ENCODE measurements around the gene RRAGC.

RRAGC gene, protein sequence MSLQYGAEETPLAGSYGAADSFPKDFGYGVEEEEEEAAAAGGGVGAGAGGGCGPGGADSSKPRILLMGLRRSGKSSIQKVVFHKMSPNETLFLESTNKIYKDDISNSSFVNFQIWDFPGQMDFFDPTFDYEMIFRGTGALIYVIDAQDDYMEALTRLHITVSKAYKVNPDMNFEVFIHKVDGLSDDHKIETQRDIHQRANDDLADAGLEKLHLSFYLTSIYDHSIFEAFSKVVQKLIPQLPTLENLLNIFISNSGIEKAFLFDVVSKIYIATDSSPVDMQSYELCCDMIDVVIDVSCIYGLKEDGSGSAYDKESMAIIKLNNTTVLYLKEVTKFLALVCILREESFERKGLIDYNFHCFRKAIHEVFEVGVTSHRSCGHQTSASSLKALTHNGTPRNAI
- long read RNA-seq, donor 1, transcript RRAGC-201 (7 exons, 2,732 nt): major isoform, 10 of 10 reads
- long read RNA-seq, donor 1, partial matches to known transcripts: 0 of 10 reads
- long read RNA-seq, donor 1, other reads (novel, unspliced or antisense): 0 of 10 reads
- long read RNA-seq, donor 2, transcript RRAGC-201 (7 exons, 2,732 nt): major isoform, 6 of 6 reads
- long read RNA-seq, donor 2, partial matches to known transcripts: 0 of 6 reads
- long read RNA-seq, donor 2, other reads (novel, unspliced or antisense): 0 of 6 reads
- long read RNA-seq, donor 3, transcript RRAGC-201 (7 exons, 2,732 nt): major isoform, 5 of 9 reads
- long read RNA-seq, donor 3, partial matches to known transcripts: 0 of 9 reads
- long read RNA-seq, donor 3, other reads (novel, unspliced or antisense): 0 of 9 reads
- long read RNA-seq, donor 4, transcript RRAGC-201 (7 exons, 2,732 nt): major isoform, 7 of 7 reads
- long read RNA-seq, donor 4, partial matches to known transcripts: 0 of 7 reads
- long read RNA-seq, donor 4, other reads (novel, unspliced or antisense): 0 of 7 reads
- long read RNA-seq, donor 5, transcript RRAGC-201 (7 exons, 2,732 nt): major isoform, 12 of 12 reads
- long read RNA-seq, donor 5, partial matches to known transcripts: 0 of 12 reads
- long read RNA-seq, donor 5, other reads (novel, unspliced or antisense): 0 of 12 reads
- long read RNA-seq, donor 6, transcript RRAGC-201 (7 exons, 2,732 nt): major isoform, 13 of 23 reads
- long read RNA-seq, donor 6, partial matches to known transcripts: 6 of 23 reads
- long read RNA-seq, donor 6, other reads (novel, unspliced or antisense): 0 of 23 reads
- long read RNA-seq, donor 7, transcript RRAGC-201 (7 exons, 2,732 nt): major isoform, 17 of 49 reads
- long read RNA-seq, donor 7, partial matches to known transcripts: 30 of 49 reads
- long read RNA-seq, donor 7, other reads (novel, unspliced or antisense): 0 of 49 reads
- long read RNA-seq, donor 8, transcript RRAGC-201 (7 exons, 2,732 nt): major isoform, 17 of 17 reads
- long read RNA-seq, donor 8, partial matches to known transcripts: 0 of 17 reads
- long read RNA-seq, donor 8, other reads (novel, unspliced or antisense): 0 of 17 reads

DNA sequence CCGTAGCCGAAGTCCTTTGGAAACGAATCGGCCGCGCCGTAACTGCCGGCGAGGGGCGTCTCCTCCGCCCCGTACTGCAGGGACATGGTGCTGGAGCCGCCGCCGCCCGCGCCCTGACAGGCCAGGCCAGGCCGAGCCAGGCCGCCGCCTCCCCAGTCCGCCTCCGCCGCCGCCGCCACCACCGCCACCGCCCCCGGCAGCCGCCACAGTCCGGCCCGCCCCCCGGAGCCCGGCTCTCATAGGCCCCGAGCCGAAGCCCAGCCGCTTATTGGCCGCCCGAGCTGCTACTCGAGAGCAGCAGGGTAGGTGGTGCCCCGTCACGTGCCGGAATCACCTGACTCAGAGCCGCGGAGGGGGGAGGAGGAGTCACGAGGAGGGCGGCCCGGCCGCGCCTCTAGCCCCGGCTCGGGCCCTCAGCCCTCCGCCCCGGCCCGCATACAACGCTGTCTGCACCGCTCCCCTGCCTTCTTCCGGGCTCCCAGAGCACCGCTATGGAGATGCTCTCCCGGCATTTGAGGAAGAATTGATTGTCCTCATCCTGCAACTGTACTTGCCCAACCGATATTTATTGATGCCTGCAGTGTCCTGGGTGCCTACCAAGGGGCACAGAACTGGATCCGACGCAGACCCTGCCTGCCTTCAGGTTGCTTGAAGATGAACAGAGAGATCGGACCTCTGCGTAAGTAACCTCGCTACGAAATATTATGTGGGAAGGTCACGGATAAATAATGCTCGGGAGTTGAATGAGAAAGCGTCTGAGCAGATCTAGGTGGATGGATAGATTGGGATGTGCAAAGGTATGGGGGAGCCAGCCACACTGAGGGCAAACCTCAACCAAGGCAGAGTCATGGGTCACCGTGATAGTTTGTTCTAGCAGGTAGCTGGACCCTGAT is at the start of gene RRAGC:
RRAGC (minus strand) TSS at position 212 of the 893 bp plus-strand sequence; CDS start at position 86, 126 bp downstream.
- DNase-seq: peak; percentile 83

DNA sequence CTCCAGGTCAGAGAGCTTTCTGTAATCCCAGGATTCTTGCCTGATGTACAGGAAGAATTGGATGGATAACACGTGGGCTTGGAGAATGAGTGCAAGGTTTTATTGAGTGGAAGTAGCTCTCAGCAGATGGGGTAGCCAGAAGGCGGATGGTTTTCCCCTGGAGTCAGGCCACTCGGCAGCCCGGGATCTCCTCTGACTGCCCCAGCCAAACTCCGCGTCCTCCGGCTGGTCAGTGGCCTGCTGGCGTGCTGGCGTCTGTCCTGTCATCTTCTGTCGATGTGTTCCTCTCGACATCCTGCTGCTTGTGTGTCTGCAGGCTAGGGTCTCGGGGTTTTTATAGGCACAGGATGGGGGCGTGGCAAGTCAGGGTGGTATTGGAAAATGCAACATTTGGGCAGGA is 49.2 kb upstream of the RRAGC start:
- DNase-seq: no peak

DNA sequence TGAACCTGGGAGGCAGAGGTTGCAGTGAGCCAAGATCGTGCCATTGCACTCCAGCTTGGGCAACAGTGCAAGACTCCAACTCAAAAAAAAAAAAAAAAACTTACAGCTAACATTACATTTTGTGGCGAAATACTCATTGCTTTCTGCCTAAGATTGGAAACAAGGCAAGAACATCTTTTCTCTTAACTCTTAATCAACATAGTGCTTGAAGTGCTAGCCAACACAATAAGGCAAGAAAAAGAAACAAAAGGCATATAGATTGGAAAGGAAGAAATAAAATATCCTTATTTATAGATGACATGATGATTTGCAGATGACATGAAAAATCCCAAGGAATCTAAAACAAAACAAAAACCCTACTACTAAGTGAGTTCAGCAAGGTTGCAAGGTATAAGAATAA is 46.4 kb upstream of the RRAGC start:
- DNase-seq: no peak

DNA sequence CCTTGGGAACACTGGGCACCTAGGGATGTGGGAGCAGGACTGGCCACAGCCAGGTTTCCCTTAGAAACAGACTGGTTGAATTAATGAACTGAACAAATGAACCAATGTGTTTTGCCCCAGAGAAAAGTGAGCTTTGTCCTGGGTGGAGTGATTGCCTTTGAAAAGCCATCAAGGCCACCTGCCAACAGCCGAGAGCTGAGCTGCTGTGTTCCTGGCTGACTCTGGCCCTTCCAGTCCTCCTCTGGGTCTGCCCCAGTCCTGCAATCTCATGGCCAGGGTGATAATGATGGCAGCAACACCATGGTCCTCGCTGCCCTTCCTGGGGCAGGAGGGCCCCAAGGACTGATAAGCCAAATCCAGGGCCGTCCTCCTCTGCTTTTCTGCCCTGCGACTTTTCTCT is 40.0 kb upstream of the RRAGC start:
- DNase-seq: no peak

DNA sequence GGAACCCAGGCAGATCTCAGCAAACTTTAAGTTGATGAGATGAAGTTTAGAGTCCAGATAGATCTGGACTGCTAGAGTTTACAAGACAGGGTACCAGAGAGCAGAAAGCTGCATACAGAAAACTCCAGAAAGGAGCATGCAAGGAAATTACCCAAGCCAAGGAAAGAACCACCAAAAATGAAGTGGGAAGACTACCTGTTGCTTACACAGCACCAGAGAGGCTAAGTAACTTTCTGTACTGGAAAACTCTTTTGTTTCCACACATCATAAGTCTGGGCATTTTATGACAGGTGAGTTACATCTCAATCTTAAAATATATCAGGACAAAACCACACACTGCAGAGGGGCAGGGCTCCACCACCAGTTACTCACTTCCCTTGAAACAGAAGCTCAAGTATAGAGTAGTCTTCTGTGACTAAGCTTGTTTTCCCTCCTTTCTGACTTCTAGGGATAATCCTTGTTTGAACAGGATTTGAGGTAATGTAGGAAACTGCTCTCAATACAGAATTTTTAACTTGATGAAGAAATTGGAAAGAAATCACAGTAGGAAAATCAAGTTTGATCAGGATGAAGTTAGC is 39.2 kb upstream of the RRAGC start:
- no peak for DNase-seq

- DNase-seq: no peak
These were observed 36.6 kb upstream of the RRAGC start for GRCh38 chr1:38896169-38896568.

DNA sequence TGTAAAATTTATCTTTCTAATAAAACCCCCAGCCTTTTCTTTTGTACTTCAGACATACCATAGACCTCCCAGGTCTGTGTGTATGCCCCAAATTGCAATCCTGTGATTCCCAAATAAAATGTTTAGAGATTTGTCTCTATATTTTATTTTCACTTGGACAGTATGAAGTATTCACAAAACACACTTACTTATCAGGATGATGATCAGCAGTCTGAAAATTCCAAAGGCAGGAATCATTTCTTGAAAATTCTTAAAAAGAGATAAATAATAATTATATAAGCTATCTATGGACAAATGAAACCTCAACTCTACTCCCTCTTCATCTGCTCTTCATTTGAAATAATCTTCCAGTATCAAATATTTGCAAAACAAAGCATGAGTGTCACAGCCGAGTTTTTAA is 33.4 kb upstream of the RRAGC start:
- no peak for DNase-seq

DNA sequence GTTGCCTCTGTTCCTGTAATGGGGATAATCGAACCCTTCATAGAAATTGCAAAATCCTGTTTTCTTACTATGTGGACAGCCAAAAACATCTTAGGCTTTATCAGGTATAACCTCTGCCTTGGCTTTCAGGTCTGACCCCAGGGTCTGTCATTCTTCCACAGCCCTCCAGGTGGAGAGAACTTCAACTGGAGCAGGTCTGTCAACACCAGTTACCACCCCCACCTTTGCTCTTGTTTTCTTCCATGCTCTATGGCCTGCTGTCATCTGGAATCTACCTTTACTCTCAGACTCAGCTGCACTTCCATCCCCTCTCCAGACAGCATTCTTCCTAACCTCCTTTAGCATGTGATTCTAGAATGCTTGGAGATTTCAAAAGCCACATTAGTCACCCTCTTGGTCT is 32.2 kb upstream of the RRAGC start:
- no peak for DNase-seq

DNA sequence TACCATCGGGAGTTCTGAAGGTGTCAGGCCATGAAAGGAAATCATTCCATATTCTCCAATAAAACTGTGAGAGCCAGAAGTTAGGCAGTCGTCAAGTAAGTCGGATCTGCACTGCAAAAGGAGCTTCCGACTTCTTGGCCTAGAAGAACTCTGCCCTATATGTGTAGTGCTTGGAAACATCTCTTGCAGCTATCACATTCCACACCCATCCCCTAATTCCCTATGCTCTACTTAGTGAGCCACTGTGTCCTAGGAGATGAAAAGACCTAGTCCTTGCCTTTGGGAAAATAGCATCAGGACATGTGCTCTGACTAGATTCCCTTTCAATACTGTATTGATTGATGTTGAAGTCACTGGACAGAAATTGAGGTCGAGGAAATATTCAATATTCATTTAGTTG is 30.0 kb upstream of the RRAGC start:
- DNase-seq: no peak

DNA sequence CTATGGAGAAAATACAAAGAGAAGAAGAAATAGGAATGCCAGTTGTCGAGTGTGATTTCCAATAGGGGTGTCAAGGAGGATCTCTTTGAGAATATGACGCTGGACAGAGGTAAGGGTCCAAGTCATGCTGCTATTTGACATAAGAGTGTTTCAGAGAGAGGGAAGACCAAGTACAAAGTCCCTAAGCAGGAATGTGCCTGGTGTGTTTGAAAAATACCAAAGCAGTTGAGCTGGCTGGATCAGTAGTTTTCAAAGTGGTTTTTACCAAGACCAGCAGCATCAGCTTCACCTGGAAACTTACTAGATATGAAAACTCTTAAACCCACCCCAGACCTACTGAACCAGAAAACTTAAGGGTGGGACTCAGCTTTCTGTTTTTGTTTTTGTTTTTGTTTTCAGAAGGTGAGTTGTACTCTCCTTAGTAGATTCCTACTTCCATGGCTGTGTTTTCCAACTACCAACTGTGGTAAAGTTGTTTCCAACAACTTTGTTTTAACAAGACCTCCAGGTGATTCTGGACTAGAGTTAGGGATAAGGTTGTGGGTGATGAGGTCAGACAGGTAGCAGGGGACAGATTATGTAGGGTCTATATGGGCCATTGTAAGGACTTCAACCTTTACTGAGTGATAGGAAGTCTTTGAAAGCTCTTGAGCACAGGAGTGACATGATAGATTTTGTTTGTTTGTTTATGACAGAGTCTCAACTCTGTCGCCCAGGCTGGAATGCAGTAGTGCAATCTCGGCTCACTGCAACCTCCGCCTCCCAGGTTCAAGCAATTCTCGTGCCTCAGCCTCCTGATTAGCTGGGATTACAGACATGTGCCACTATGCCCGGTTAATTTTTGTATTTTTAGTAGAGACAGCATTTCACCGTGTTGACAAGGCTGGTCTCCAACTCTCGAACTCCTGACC is 29.1 kb upstream of the RRAGC start:
- no peak for DNase-seq

DNA sequence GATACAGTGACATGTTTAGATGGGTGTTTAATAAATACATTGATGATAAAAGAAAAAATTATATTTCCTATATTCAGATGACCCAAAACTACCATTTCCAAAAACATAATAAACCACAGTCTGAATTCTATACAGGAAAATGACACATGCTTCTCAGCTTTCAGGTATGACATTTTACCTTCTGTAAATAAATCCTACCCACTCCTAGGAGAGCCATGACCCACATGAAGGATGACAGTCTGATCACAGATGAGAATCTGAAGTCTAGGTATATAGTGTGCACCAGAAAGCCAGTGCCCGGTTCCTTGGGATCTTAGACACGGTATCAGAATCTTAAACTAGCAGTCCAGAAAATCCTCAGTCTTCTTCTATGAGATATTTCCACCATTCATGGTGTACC is 25.5 kb upstream of the RRAGC start:
- DNase-seq: no peak

DNA sequence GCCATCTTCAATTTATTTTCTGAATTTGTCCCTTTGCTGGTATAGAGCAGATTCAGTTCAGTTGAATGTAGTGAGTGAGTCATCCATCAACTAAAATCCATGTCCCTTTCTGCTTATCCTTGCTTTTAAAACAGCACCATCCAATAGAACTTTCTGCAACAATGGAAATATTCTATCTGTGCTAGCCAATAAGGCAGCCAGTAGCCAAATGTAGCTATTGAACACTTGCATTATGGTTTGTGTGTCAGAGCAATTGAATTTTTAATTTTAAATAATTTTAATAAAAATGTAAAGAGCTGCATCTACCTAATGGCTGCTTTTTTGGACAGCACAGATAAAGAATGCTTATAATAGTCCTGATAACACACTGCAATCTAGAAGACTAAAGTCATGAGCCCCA is 21.9 kb upstream of the RRAGC start, which contains the start of gene GJA9:
GJA9 (minus strand) TSS at position 101 of the 400 bp plus-strand sequence. CDS start 5,489 bp downstream, outside the sequence.
- no peak for DNase-seq

DNA sequence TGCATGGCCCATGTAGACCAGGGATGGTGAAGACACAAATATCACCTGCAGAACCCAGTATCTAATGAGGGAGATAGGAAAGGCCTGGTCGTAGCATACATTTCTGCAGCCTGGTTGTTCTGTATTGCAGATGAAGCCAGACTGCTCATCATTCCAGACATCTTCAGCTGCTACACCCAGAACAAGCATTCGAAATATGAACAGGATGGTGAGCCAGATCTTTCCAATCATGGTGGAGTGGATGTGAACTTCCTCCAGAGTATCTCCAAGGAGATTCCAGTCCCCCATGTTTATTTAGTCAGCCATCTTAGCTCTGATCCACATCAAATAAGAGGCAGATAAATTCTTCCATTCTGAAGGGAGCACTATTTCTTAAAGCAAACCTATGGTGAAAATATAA is 16.2 kb upstream of the RRAGC start:
- no peak for DNase-seq

DNA sequence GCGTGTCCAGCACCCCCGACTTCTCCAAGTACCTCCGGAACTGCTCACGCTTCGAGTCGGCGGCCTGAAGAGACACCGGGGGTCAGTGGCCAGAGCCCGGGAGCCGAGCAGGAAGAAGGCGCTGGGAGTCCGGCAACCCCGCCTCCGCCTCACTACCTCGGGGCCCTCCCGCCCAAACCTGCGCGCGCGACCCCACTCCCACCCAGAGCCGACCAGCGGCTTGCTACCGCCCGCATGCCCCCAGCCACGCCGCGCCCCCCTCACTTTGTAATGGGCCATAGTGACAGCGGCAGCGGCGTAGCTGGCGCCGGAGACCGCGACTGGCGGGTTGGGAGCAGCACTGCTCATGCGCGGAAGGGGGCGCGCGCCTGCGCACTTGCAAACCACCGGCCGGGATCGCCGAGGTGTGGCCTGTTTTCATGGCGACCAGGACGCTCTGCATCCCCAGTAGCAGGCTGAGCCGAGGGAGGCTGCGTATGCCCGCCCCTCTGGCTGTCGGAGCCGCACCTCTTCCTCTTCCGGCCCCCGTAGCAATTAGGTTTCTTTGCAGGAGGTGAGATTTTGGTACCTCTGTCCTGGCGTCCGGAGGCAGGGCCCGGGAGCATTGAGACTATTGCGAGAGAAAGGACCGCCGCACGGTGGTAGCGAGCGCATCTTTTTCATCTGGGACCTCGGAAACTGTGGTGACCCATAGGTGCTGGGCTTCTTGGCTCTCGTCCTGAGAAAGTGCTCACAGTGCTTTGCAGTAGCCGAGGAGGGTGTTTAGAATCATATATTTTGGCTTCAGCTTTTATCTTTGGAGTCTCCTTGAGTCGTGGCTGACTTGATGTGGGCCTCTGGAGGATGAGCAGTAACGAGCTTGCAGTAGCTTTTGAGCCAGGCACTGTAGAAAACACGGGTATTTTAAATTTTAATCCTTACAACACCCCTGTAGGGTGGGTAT is 13.7 kb upstream of the RRAGC start, which contains the start of gene MYCBP:
MYCBP (minus strand) TSS at position 322 of the 943 bp plus-strand sequence; CDS start at position 279, 43 bp downstream.
- DNase-seq: peak; percentile 85

GRCh38 chr1:38872401-38873026 is 12.9 kb upstream of the RRAGC start:
- DNase-seq: no peak

- no peak for DNase-seq
These were observed 11.4 kb upstream of the RRAGC start for GRCh38 chr1:38870996-38871395.

DNA sequence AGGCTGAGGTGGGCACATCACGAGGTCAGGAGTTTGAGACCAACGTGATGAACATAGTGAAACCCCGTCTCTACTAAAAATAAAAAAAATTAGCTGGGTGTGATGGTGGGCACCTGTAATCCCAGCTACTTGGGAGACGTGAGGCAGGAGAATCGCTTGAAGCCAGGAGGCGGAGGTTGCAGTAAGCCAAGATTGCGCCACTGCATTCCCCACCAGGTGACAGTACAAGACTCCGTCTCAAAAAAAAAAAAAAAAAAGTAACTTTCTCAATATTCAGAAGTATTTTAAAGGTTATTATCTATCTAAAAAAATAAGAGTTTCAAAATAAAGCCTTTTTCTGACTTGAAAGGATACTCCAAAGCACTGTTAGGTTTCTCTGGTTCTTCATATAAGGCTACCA is 7.6 kb upstream of the RRAGC start:
- no peak for DNase-seq
